Measurements from ENCODE around the gene ENPP1. TPM values are rescaled to one million over a fixed set of nuclear protein-coding genes. Genes with fewer than 3 reads are reported as not detected.

The ENPP1 gene
- total and polyA plus RNA-seq, 9 of the 15 experiments (the other 6 are each of a cell fraction or from before 2014, with no cell fraction given) = 0.03 to 0.56 (median 0.14) TPM

GRCh38 chr6:131920656-131921055 is 112.8 kb downstream of the ENPP1 start (continued):
- TF ChIP-seq ZBTB7A (IDR thresholded peaks at IDR 0.05; ENCODE audit: borderline replicate concordance, control insufficient read depth, low read depth, low read length) (no peak), CREB3 (tag; conservative IDR thresholded peaks at IDR 0.05; ENCODE audit: low read depth) (no peak), JUNB (CRISPR knock-in tag; conservative IDR thresholded peaks at IDR 0.05) (no peak), NCOA2 (IDR thresholded peaks at IDR 0.05; ENCODE audit: partially characterized antibody in 2 of 2) (no peak)

- intact Hi-C loops (cut with micrococcal nuclease) (loop anchor here (2.0 to 10.0 kb wide), 5 partner anchors 295 to 1631 kb away; no protein-coding TSS in a partner anchor), in situ Hi-C loops (cut with MboI) (loop anchor here (25.0 kb wide), 1 partner anchor 1639 kb away; no protein-coding TSS in a partner anchor)
- ATAC-seq = peak; percentile 97
- H3K79me2 ChIP-seq (ENCODE audit: control insufficient read depth, insufficient read depth, low read length) = no peaks in the 10 kb centered on the region
- POLR2A ChIA-PET = no interaction called here
- H3K9me3 ChIP-seq (replicated peaks; ENCODE audit: control insufficient read depth, insufficient read depth, low read depth, low read length) = no peaks in the 10 kb centered on the region
- H3K9ac ChIP-seq (ENCODE audit: insufficient read depth in 1 of 2, low read depth in 2 of 2, low read length in 2 of 2) = no peak overlapping the region
- peak; percentile 45 to 78 (median 62) for DNase-seq (ENCODE audit: extremely low read depth in 1 of 4, low spot score in 3 of 4)
- no peaks in the 10 kb centered on the region for H3K36me3 ChIP-seq (ENCODE audit: control insufficient read depth, insufficient read depth, low read length)
- 8% methylated on average over 2 of the region's 2 CpGs for WGBS (ENCODE audit: insufficient coverage, low coverage, missing lambda C conversion rate)
- peak; percentile 90 for FAIRE-seq
- H2AFZ ChIP-seq (ENCODE audit: low read depth, low read length) = no peak overlapping the region
- H3K27ac ChIP-seq (ENCODE audit: extremely low read depth, low read depth, low read length) = no peak overlapping the region
- no peak overlapping the region for H3K4me2 ChIP-seq (ENCODE audit: insufficient read depth, low read length)
- CTCF ChIA-PET (ENCODE audit: low intra/inter-chr PET ratio) = interaction anchor here (0.6 to 1.9 kb wide), 3 partner anchors 180 to 375 kb away, joined by 3 to 9 read pairs (median 3); no protein-coding TSS in a partner anchor
- no peaks in the 10 kb centered on the region for H3K4me1 ChIP-seq (replicated peaks in 1 of 2; ENCODE audit: control insufficient read depth in 2 of 2, insufficient read depth in 2 of 2, low read length in 2 of 2)
- no peaks in the 10 kb centered on the region for H3K27me3 ChIP-seq (ENCODE audit: control insufficient read depth in 2 of 2, insufficient read depth in 2 of 2, low read length in 2 of 2)
- no peaks in the 10 kb centered on the region for H4K20me1 ChIP-seq (replicated peaks; ENCODE audit: control insufficient read depth, insufficient read depth, low read length)
- BruUV-seq (replicated peaks) = no TSS peak
- H3K4me3 ChIP-seq = no peak overlapping the region
- no peaks in the 10 kb centered on the region for H3K9me1 ChIP-seq (ENCODE audit: control insufficient read depth, insufficient read depth, low read length)
- TF ChIP-seq ATF7 (IDR thresholded peaks at IDR 0.05) (no peak), ZNF561 (CRISPR knock-in tag; conservative IDR thresholded peaks at IDR 0.05) (no peak), ETS1 (conservative IDR thresholded peaks at IDR 0.05; ENCODE audit: control insufficient read depth, low read depth, low read length) (no peak), ATF1 (CRISPR knock-in tag; IDR thresholded peaks at IDR 0.05) (no peak), ATF1 (tag; IDR thresholded peaks at IDR 0.05) (no peak), ZNF239 (CRISPR knock-in tag; IDR thresholded peaks at IDR 0.05) (no peak), NELFE (IDR thresholded peaks at IDR 0.05; ENCODE audit: insufficient read depth, insufficient read length) (no peak), IRF1 (CRISPR knock-in tag; IDR thresholded peaks at IDR 0.05; ENCODE audit: borderline replicate concordance) (no peak), SNAPC5 (CRISPR knock-in tag; IDR thresholded peaks at IDR 0.05) (no peak), ZNF277 (CRISPR knock-in tag; IDR thresholded peaks at IDR 0.05; ENCODE audit: borderline replicate concordance) (no peak), NR2C1 (IDR thresholded peaks at IDR 0.05) (no peak), NR2C1 (tag; IDR thresholded peaks at IDR 0.05) (no peak), ZNF436 (CRISPR knock-in tag; IDR thresholded peaks at IDR 0.05) (no peak), TBP (optimal IDR thresholded peaks at IDR 0.05; ENCODE audit: low read depth, low read length) (no peak), KDM2B (CRISPR knock-in tag; IDR thresholded peaks at IDR 0.05) (no peak)
These were observed 115.5 kb downstream of the ENPP1 start for GRCh38 chr6:131923356-131923755.

Measured in K562 (cell line).